GM23338 (cell line): ENCODE measurements around the gene TMEM141. TPM values are rescaled to one million over a fixed set of nuclear protein-coding genes. Genes with fewer than 3 reads are reported as not detected.

Experiments
- ATAC-seq: fragments of 200-7000 bp; cut with Tn5 transposase; 3 replicates; pipeline ENCODE4 v1.9.1; 2020
- DNase-seq: peaks from one replicate; pipeline ENCODE4 v3.0.0-alpha.2; 2015; ENCODE audit warnings: low spot score
- H2AFZ ChIP-seq: fragments of 200-600 bp; sonication (generic); 2 replicates; pipeline ENCODE4 v1.8.0; 2016; ENCODE audit warnings: antibody characterized with exemption, mild to moderate bottlenecking, moderate library complexity
- H3F3A ChIP-seq: fragments of 200-600 bp; sonication (generic); replicated peaks from 2 replicates; pipeline ENCODE4 v1.8.0; 2017; ENCODE audit warnings: antibody characterized with exemption, mixed run types, low read depth
- H3K27ac ChIP-seq: fragments of 200-600 bp; sonication (generic); 2 replicates; pipeline ENCODE4 v1.6.1; 2016; ENCODE audit warnings: low read depth
- H3K27me3 ChIP-seq: fragments of 200-600 bp; sonication (generic); 2 replicates; pipeline ENCODE4 v1.8.0; 2016; ENCODE audit warnings: mild to moderate bottlenecking, mixed run types, moderate library complexity; ENCODE audit not compliant: insufficient read depth
- H3K36me3 ChIP-seq: fragments of 200-600 bp; sonication (generic); 2 replicates; pipeline ENCODE4 v1.8.0; 2016; ENCODE audit warnings: mild to moderate bottlenecking; ENCODE audit not compliant: insufficient read depth
- H3K4me1 ChIP-seq: fragments of 200-600 bp; sonication (generic); 2 replicates; pipeline ENCODE4 v1.8.0; 2016; ENCODE audit warnings: mild to moderate bottlenecking, moderate library complexity; ENCODE audit not compliant: insufficient read depth
- H3K4me2 ChIP-seq: fragments of 200-600 bp; sonication (generic); 2 replicates; pipeline ENCODE4 v1.7.1; 2017; ENCODE audit warnings: mixed run types
- H3K4me3 ChIP-seq: fragments of 200-600 bp; sonication (generic); 2 replicates; pipeline ENCODE4 v1.6.1; 2016; ENCODE audit warnings: mixed run types
- H3K79me2 ChIP-seq: fragments of 200-600 bp; sonication (generic); replicated peaks from 2 replicates; pipeline ENCODE4 v1.8.0; 2017; ENCODE audit warnings: mild to moderate bottlenecking; ENCODE audit not compliant: insufficient read depth
- H3K9me2 ChIP-seq: fragments of 200-600 bp; sonication (generic); 2 replicates; pipeline ENCODE4 v1.8.0; 2017; ENCODE audit not compliant: insufficient read depth
- H4K20me1 ChIP-seq: fragments of 200-600 bp; sonication (generic); replicated peaks from 2 replicates; pipeline ENCODE4 v1.8.0; 2017; ENCODE audit warnings: mild to moderate bottlenecking; ENCODE audit not compliant: insufficient read depth
- H3K27ac Mint-ChIP-seq: 2 replicates; pipeline ENCODE4 v1.8.0; 2020; ENCODE audit warnings: inconsistent platforms, mild to moderate bottlenecking, moderate library complexity, mixed read lengths
- H3K27me3 Mint-ChIP-seq: 3 replicates; pipeline ENCODE4 v1.8.0; 2022; ENCODE audit warnings: low read depth, mild to moderate bottlenecking, moderate library complexity, mixed read lengths, inconsistent platforms; ENCODE audit not compliant: insufficient read depth, poor library complexity
- H3K36me3 Mint-ChIP-seq: 3 replicates; pipeline ENCODE4 v1.8.0; 2021; ENCODE audit warnings: low read depth, mild to moderate bottlenecking, inconsistent platforms, moderate library complexity, mixed read lengths
- H3K4me1 Mint-ChIP-seq: 3 replicates; pipeline ENCODE4 v1.8.0; 2020; ENCODE audit warnings: mild to moderate bottlenecking, inconsistent platforms, mixed read lengths
- H3K4me3 Mint-ChIP-seq: 3 replicates; pipeline ENCODE4 v1.8.0; 2021; ENCODE audit warnings: moderate library complexity, mild to moderate bottlenecking, inconsistent platforms, mixed read lengths
- H3K9me3 Mint-ChIP-seq: 3 replicates; pipeline ENCODE4 v1.8.0; 2020; ENCODE audit warnings: moderate library complexity, mild to moderate bottlenecking, inconsistent platforms, mixed read lengths
- CREB1 ChIP-seq: fragments of 250-450 bp; sonication (Bioruptor Pico); IDR thresholded peaks from 2 replicates; pipeline ENCODE4 v1.5.0; 2020; ENCODE audit warnings: low read depth, mild to moderate bottlenecking, moderate library complexity
- EZH2phosphoT487 ChIP-seq: fragments of 200-600 bp; sonication (generic); IDR thresholded peaks from one replicate; pipeline ENCODE4 v1.8.1; 2018; ENCODE audit warnings: antibody characterized with exemption; ENCODE audit not compliant: unreplicated experiment
- JUNB ChIP-seq: IDR thresholded peaks from one replicate; pipeline ENCODE4 v1.6.1; 2016; ENCODE audit warnings: antibody characterized with exemption; ENCODE audit not compliant: unreplicated experiment
- ZNF114 ChIP-seq: fragments of 250-450 bp; sonication (Bioruptor Pico); IDR thresholded peaks from 2 replicates; pipeline ENCODE4 v1.5.0; 2020; ENCODE audit warnings: mild to moderate bottlenecking, moderate library complexity
- ZNF331 ChIP-seq: fragments of 250-450 bp; sonication (Bioruptor Pico); IDR thresholded peaks from 2 replicates; pipeline ENCODE4 v1.5.0; 2020; ENCODE audit warnings: low read depth, mild to moderate bottlenecking, moderate library complexity
- polyA plus RNA-seq: library from polyadenylated mRNA; unstranded; fragments of >200 nt; fragmentation: Nextera tagmentation; extraction: Ambion mirVana; gene quantifications from 2 replicates; pipeline ENCODE4 v1.2.1, GENCODE V29; 2016
- total RNA-seq: library from RNA; depleted of rRNA; stranded (reverse); fragments of >200 nt; shearing (Covaris generic); gene quantifications from 2 replicates; pipeline ENCODE4 v1.2.3, GENCODE V29; 2014
- TF ChIP-seq, protein P1 (sequence below): fragments of 250-450 bp; sonication (Bioruptor Pico); IDR thresholded peaks from 2 replicates; pipeline ENCODE4 v1.5.0; 2020; ENCODE audit warnings: mild to moderate bottlenecking, moderate library complexity
- TF ChIP-seq, protein P2 (sequence below), 2 experiments: fragments of 200-600 bp in 1 of 2; sonication (generic) in 1 of 2; conservative IDR thresholded peaks; 2 replicates each; pipeline versions ENCODE4 v1.5.1 to v1.6.1; 2016 to 2017; ENCODE audit warnings: antibody characterized with exemption in 2 of 2, low read depth in 2 of 2, mild to moderate bottlenecking in 2 of 2, moderate library complexity in 1 of 2

TMEM141 gene
- total and polyA plus RNA-seq, 2 experiments from 2014 or later, result 71.4 to 90.5 TPM

DNA sequence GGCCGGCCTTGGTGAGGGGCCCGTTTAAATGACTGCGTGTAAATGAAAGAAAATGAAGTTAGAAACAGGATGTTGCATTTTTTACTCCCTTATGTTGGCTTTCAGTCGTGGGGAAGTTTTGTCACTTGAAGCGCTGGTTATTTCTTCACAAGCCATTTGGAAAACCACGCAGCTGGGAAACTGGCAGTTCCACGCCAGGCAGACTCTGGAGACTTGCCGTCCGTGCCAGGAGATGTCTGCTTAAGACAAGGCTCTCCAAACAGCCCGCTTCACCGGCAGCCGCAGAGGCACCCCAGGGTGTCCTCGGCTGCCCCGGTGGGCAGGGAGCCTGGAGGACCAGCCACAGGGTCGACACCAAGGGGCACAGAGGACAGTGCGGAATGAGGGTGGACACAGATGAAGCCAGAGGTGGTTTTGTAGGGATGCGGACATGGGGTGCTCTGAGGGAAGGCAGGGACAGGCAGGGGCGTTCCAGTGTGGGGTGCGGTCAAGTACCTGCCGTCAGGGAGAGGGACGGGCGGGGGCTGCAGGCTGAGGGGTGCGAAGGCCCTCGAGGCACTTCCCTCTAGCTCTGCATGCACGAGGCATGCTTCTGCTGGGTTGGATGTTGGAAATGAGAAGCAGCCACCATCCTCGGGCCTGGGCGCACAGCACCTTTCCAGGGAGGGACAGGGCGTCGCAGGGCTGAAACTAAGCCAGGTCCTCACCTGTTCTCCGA lies 40.0 kb downstream of the TMEM141 start (continued):
- no peak for TF ChIP-seq ZNF114
- TF ChIP-seq, protein P1, sequence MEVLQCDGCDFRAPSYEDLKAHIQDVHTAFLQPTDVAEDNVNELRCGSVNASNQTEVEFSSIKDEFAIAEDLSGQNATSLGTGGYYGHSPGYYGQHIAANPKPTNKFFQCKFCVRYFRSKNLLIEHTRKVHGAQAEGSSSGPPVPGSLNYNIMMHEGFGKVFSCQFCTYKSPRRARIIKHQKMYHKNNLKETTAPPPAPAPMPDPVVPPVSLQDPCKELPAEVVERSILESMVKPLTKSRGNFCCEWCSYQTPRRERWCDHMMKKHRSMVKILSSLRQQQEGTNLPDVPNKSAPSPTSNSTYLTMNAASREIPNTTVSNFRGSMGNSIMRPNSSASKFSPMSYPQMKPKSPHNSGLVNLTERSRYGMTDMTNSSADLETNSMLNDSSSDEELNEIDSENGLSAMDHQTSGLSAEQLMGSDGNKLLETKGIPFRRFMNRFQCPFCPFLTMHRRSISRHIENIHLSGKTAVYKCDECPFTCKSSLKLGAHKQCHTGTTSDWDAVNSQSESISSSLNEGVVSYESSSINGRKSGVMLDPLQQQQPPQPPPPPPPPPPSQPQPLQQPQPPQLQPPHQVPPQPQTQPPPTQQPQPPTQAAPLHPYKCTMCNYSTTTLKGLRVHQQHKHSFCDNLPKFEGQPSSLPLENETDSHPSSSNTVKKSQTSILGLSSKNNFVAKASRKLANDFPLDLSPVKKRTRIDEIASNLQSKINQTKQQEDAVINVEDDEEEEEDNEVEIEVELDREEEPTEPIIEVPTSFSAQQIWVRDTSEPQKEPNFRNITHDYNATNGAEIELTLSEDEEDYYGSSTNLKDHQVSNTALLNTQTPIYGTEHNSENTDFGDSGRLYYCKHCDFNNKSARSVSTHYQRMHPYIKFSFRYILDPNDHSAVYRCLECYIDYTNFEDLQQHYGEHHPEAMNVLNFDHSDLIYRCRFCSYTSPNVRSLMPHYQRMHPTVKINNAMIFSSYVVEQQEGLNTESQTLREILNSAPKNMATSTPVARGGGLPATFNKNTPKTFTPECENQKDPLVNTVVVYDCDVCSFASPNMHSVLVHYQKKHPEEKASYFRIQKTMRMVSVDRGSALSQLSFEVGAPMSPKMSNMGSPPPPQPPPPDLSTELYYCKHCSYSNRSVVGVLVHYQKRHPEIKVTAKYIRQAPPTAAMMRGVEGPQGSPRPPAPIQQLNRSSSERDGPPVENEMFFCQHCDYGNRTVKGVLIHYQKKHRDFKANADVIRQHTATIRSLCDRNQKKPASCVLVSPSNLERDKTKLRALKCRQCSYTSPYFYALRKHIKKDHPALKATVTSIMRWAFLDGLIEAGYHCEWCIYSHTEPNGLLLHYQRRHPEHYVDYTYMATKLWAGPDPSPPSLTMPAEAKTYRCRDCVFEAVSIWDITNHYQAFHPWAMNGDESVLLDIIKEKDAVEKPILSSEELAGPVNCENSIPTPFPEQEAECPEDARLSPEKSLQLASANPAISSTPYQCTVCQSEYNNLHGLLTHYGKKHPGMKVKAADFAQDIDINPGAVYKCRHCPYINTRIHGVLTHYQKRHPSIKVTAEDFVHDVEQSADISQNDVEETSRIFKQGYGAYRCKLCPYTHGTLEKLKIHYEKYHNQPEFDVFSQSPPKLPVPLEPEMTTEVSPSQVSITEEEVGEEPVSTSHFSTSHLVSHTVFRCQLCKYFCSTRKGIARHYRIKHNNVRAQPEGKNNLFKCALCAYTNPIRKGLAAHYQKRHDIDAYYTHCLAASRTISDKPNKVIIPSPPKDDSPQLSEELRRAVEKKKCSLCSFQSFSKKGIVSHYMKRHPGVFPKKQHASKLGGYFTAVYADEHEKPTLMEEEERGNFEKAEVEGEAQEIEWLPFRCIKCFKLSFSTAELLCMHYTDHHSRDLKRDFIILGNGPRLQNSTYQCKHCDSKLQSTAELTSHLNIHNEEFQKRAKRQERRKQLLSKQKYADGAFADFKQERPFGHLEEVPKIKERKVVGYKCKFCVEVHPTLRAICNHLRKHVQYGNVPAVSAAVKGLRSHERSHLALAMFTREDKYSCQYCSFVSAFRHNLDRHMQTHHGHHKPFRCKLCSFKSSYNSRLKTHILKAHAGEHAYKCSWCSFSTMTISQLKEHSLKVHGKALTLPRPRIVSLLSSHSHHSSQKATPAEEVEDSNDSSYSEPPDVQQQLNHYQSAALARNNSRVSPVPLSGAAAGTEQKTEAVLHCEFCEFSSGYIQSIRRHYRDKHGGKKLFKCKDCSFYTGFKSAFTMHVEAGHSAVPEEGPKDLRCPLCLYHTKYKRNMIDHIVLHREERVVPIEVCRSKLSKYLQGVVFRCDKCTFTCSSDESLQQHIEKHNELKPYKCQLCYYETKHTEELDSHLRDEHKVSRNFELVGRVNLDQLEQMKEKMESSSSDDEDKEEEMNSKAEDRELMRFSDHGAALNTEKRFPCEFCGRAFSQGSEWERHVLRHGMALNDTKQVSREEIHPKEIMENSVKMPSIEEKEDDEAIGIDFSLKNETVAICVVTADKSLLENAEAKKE, result no peak

DNA sequence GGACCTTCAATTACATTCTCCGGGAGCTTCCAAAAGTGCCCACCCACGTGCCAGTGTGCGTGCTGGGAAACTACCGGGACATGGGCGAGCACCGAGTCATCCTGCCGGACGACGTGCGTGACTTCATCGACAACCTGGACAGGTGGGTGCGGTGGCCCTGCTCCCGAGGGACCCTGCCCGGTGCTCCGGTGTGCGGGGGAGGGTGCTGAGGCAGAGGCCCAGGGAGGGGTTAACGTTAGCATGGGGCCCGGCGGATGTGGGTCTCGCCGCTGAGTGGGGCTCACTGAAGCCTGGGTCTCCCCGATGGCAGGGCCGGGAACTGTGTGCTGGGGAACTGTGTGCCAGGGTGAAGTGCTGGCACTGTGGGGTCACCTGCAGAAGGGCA lies 40.6 kb downstream of the TMEM141 start:
- no peak for ATAC-seq
- TF ChIP-seq JUNB (no peak), ZNF114 (no peak), CREB1 (CRISPR knock-in tag) (no peak), ZNF331 (CRISPR knock-in tag) (no peak), EZH2phosphoT487 (no peak)
- TF ChIP-seq, protein P1, result no peak
- TF ChIP-seq, protein P2, sequence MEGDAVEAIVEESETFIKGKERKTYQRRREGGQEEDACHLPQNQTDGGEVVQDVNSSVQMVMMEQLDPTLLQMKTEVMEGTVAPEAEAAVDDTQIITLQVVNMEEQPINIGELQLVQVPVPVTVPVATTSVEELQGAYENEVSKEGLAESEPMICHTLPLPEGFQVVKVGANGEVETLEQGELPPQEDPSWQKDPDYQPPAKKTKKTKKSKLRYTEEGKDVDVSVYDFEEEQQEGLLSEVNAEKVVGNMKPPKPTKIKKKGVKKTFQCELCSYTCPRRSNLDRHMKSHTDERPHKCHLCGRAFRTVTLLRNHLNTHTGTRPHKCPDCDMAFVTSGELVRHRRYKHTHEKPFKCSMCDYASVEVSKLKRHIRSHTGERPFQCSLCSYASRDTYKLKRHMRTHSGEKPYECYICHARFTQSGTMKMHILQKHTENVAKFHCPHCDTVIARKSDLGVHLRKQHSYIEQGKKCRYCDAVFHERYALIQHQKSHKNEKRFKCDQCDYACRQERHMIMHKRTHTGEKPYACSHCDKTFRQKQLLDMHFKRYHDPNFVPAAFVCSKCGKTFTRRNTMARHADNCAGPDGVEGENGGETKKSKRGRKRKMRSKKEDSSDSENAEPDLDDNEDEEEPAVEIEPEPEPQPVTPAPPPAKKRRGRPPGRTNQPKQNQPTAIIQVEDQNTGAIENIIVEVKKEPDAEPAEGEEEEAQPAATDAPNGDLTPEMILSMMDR (conservative IDR thresholded peaks at IDR 0.05; ENCODE audit: low read depth in 2 of 2), result no peak

More for the DNA sequence above, 40.6 kb downstream of the TMEM141 start:
- H3K4me1 Mint-ChIP-seq, result no peaks in the 10 kb centered on the region
- Histone ChIP-seq H3K4me1 (no peaks in the 10 kb centered on the region), H3K79me2 (no peaks in the 10 kb centered on the region), H3K9me2 (no peaks in the 10 kb centered on the region), H2AFZ (no peak overlapping the region), H3K4me3 (no peak overlapping the region), H3K36me3 (no peaks in the 10 kb centered on the region), H3K27ac (no peak overlapping the region), H3K4me2 (no peak overlapping the region), H3F3A (peaks cover 5% of the 10 kb centered on the region; the same call in 1 of the 2 replicates), H4K20me1 (peaks cover 6% of the 10 kb centered on the region; the same call in 1 of the 2 replicates), H3K27me3 (no peaks in the 10 kb centered on the region)
- peaks cover 12% of the 10 kb centered on the region for H3K27me3 Mint-ChIP-seq
- H3K27ac Mint-ChIP-seq, result no peak overlapping the region
- no peak for DNase-seq
- peaks cover 33% of the 10 kb centered on the region for H3K36me3 Mint-ChIP-seq
- H3K4me3 Mint-ChIP-seq, result no peak overlapping the region
- no peaks in the 10 kb centered on the region; the same call in 2 of the 3 replicates for H3K9me3 Mint-ChIP-seq
